IMR-90 (cell line): ENCODE data around the gene NR1D2. TPM values are rescaled to one million over a fixed set of nuclear protein-coding genes. Genes with fewer than 3 reads are reported as not detected.

Source experiments
- ATAC-seq: fragments of 200-7000 bp; cut with Tn5 transposase; 2 replicates; pipeline ENCODE4 v1.9.1; 2020; ENCODE audit warnings: low read depth, mild to moderate bottlenecking, moderate library complexity
- BruUV-seq: library from RNA; stranded (reverse); fragments of 400-500 nt; replicated peaks from 2 replicates; lab custom pipeline; 2021; lab: Mats Ljungman, UMichigan
- CTCF ChIA-PET: fragments of 300-600 bp; formaldehyde crosslinking; extraction: SDS; loops from one replicate; lab custom pipeline; 2021; ENCODE audit warnings: antibody characterized with exemption; lab: Yijun Ruan, JAX
- POLR2A ChIA-PET: fragments of 300-600 bp; sonication (Branson Sonifier 250); formaldehyde crosslinking; loops from one replicate; lab custom pipeline; 2022; ENCODE audit warnings: antibody characterized with exemption; ENCODE audit not compliant: unreplicated experiment; lab: Charles Lee
- DNase-seq: peaks from one replicate; pipeline ENCODE4 v3.0.0; 2013
- H2AFZ ChIP-seq: replicated peaks from 2 replicates; pipeline ENCODE3; 2013; ENCODE audit warnings: low read length, mild to moderate bottlenecking; ENCODE audit not compliant: poor library complexity
- H2AK5ac ChIP-seq: 2 replicates; pipeline ENCODE4 v1.6.1; 2013; ENCODE audit warnings: low read depth, low read length, inconsistent platforms
- H2AK9ac ChIP-seq: replicated peaks from 2 replicates; pipeline ENCODE3; 2013; ENCODE audit warnings: mild to moderate bottlenecking, low read depth, low read length, moderate library complexity; ENCODE audit not compliant: poor library complexity
- H2BK120ac ChIP-seq: 2 replicates; pipeline ENCODE4 v1.6.1; 2013; ENCODE audit warnings: low read depth, low read length, inconsistent platforms
- H2BK15ac ChIP-seq: 3 replicates; pipeline ENCODE4 v1.6.1; 2013; ENCODE audit warnings: low read depth, low read length, inconsistent platforms
- H2BK20ac ChIP-seq: 2 replicates; pipeline ENCODE4 v1.6.1; 2013; ENCODE audit warnings: low read depth, mild to moderate bottlenecking, inconsistent platforms, low read length, moderate library complexity
- H2BK5ac ChIP-seq: 2 replicates; pipeline ENCODE4 v1.6.1; 2013; ENCODE audit warnings: mild to moderate bottlenecking, low read depth, low read length, inconsistent platforms; ENCODE audit not compliant: poor library complexity, severe bottlenecking
- H3K14ac ChIP-seq: replicated peaks from 2 replicates; pipeline ENCODE4 v1.6.1; 2013; ENCODE audit warnings: low read depth, low read length, inconsistent platforms
- H3K18ac ChIP-seq: 2 replicates; pipeline ENCODE4 v1.6.1; 2013; ENCODE audit warnings: low read depth, low read length, control low read depth
- H3K23ac ChIP-seq: 2 replicates; pipeline ENCODE4 v1.6.1; 2013; ENCODE audit warnings: low read depth, low read length, inconsistent platforms
- H3K27ac ChIP-seq: 2 replicates; pipeline ENCODE4 v1.5.1; 2013; ENCODE audit warnings: mild to moderate bottlenecking, control low read depth, low read length; ENCODE audit not compliant: insufficient read depth
- H3K27me3 ChIP-seq: 2 replicates; pipeline ENCODE4 v1.6.1; 2013; ENCODE audit warnings: low read length; ENCODE audit not compliant: control insufficient read depth, insufficient read depth
- H3K36me3 ChIP-seq: 2 replicates; pipeline ENCODE4 v1.6.1; 2013; ENCODE audit warnings: low read length, mixed read lengths; ENCODE audit not compliant: control insufficient read depth, insufficient read depth
- H3K4ac ChIP-seq: 2 replicates; pipeline ENCODE4 v1.6.1; 2013; ENCODE audit warnings: low read depth, low read length, inconsistent platforms
- H3K4me1 ChIP-seq: 2 replicates; pipeline ENCODE4 v1.6.1; 2013; ENCODE audit warnings: low read length, mixed read lengths; ENCODE audit not compliant: control insufficient read depth, insufficient read depth
- H3K4me2 ChIP-seq: 2 replicates; pipeline ENCODE4 v1.6.1; 2013; ENCODE audit warnings: low read depth, mild to moderate bottlenecking, control low read depth, low read length, moderate library complexity
- H3K4me3 ChIP-seq: 2 replicates; pipeline ENCODE4 v1.5.1; 2013; ENCODE audit warnings: low read depth, mild to moderate bottlenecking, control low read depth, low read length, moderate library complexity; ENCODE audit not compliant: insufficient read depth
- H3K56ac ChIP-seq: 2 replicates; pipeline ENCODE4 v1.6.1; 2013; ENCODE audit warnings: low read length, inconsistent platforms; ENCODE audit not compliant: insufficient read depth; ENCODE audit errors: extremely low read depth
- H3K79me1 ChIP-seq, 2 experiments: 2 replicates each; pipeline ENCODE4 v1.6.1; 2013; ENCODE audit warnings: low read length in 2 of 2, inconsistent platforms in 1 of 2, low read depth in 1 of 2
- H3K9ac ChIP-seq: 2 replicates; pipeline ENCODE4 v1.6.1; 2013; ENCODE audit warnings: low read depth, low read length, control low read depth
- H3K9me1 ChIP-seq: 2 replicates; pipeline ENCODE4 v1.6.1; 2013; ENCODE audit warnings: low read length, inconsistent platforms; ENCODE audit not compliant: insufficient read depth
- H3K9me3 ChIP-seq: 2 replicates; pipeline ENCODE4 v1.6.1; 2013; ENCODE audit warnings: low read length; ENCODE audit not compliant: control insufficient read depth, insufficient read depth
- H4K20me1 ChIP-seq: 2 replicates; pipeline ENCODE4 v1.6.1; 2013; ENCODE audit warnings: low read length, inconsistent platforms; ENCODE audit not compliant: insufficient read depth
- H4K5ac ChIP-seq: 2 replicates; pipeline ENCODE4 v1.6.1; 2013; ENCODE audit warnings: mild to moderate bottlenecking, low read depth, low read length, control low read depth
- H4K8ac ChIP-seq, 2 experiments: 2 replicates each; pipeline ENCODE4 v1.6.1; 2013; ENCODE audit warnings: low read depth in 2 of 2, low read length in 2 of 2, control low read depth in 1 of 2, inconsistent platforms in 1 of 2
- H4K91ac ChIP-seq: 2 replicates; pipeline ENCODE4 v1.6.1; 2013; ENCODE audit warnings: low read depth, low read length, inconsistent platforms; ENCODE audit not compliant: insufficient read depth
- MAFK ChIP-seq: IDR thresholded peaks from 2 replicates; pipeline ENCODE4 v1.6.1; 2012; ENCODE audit warnings: low read depth, low read length, improper control_type of control experiment
- RAD21 ChIP-seq: IDR thresholded peaks from 2 replicates; pipeline ENCODE4 v1.6.1; 2012; ENCODE audit warnings: low read length, improper control_type of control experiment
- RFX5 ChIP-seq: IDR thresholded peaks from 2 replicates; pipeline ENCODE4 v1.8.0; 2012; ENCODE audit warnings: low read depth, mild to moderate bottlenecking, low read length, moderate library complexity
- WGBS, 2 experiments: methylation state at CpG; one replicate each; pipeline versions ENCODE4 v1.1.5 to v1.1.7; 2013; ENCODE audit warnings: missing lambda C conversion rate in 2 of 2; ENCODE audit not compliant: insufficient read length in 1 of 2; ENCODE audit errors: extremely low coverage in 2 of 2; 5-methylcytosine and 5-hydroxymethylcytosine counted together
- dilution Hi-C: fragments of 300-500 bp; cut with HindIII; formaldehyde crosslinking; loops from one replicate; pipeline ENCODE4 v1.14.3; 2018; ENCODE audit warnings: low sequenced_read_pairs; ENCODE audit not compliant: unreplicated experiment
- in situ Hi-C: fragments of 300-500 bp; cut with MboI; formaldehyde crosslinking; loops from 3 replicates; pipeline ENCODE4 v1.14.3; 2019; ENCODE audit warnings: low sequenced_read_pairs, inconsistent platforms, mixed read lengths
- intact Hi-C: fragments of 100-400 bp; cut with micrococcal nuclease; formaldehyde crosslinking; loops from 2 replicates; pipeline ENCODE4 v1.10.0; 2022
- polyA plus RNA-seq, 3 experiments: library from polyadenylated mRNA; depleted of rRNA; stranded (reverse); fragments of >200 nt; gene quantifications; 2 replicates each; pipeline ENCODE4 v1.2.3, GENCODE V29; 2012; ENCODE audit warnings: low replicate concordance in 1 of 3
- total RNA-seq: library from RNA; depleted of rRNA; stranded (reverse); fragments of >200 nt; gene quantifications from 2 replicates; pipeline ENCODE4 v1.2.3, GENCODE V29; 2012
- TF ChIP-seq, protein P1 (sequence below): conservative IDR thresholded peaks from 2 replicates; pipeline ENCODE4 v1.5.1; 2012; ENCODE audit warnings: mild to moderate bottlenecking, low read depth, low read length, improper control_type of control experiment

The NR1D2 gene
- total and polyA plus RNA-seq, 2 of the 4 experiments (the other 2 are of a cell fraction), result 8.1 to 41.0 TPM

DNA sequence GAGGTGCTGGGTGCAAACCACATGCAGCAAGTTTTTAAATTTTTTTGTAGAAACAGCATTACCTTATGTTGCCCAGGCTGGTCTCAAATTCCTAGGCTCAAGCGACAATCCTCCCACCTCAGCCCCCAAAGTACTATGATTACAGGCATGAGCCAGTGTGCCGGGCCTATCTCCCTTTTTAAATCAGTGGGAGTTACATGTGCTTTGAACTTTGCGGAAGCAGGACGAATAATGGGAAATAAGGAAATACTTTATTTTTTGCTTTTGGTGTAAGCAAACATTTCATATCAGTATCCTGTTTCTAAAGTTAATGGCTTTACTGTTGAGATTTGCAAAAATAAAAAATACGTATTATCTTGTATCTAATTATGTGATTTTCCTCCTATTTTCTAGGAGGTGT lies 9.1 kb downstream of the NR1D2 start:
- intact Hi-C loops, result no loop called here
- dilution Hi-C loops, result no loop called here
- no peak overlapping the region for H2BK5ac ChIP-seq
- H3K79me1 ChIP-seq, result peaks cover 30 to 71% of the 10 kb centered on the region in 2 experiments
- peaks cover 4% of the 10 kb centered on the region; the same call in 1 of the 2 replicates for H3K36me3 ChIP-seq
- no peak overlapping the region for H2BK15ac ChIP-seq
- ATAC-seq (no peak), DNase-seq (no peak)
- no peak overlapping the region for H2AFZ ChIP-seq
- TF ChIP-seq, protein P1, sequence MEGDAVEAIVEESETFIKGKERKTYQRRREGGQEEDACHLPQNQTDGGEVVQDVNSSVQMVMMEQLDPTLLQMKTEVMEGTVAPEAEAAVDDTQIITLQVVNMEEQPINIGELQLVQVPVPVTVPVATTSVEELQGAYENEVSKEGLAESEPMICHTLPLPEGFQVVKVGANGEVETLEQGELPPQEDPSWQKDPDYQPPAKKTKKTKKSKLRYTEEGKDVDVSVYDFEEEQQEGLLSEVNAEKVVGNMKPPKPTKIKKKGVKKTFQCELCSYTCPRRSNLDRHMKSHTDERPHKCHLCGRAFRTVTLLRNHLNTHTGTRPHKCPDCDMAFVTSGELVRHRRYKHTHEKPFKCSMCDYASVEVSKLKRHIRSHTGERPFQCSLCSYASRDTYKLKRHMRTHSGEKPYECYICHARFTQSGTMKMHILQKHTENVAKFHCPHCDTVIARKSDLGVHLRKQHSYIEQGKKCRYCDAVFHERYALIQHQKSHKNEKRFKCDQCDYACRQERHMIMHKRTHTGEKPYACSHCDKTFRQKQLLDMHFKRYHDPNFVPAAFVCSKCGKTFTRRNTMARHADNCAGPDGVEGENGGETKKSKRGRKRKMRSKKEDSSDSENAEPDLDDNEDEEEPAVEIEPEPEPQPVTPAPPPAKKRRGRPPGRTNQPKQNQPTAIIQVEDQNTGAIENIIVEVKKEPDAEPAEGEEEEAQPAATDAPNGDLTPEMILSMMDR, result no peak
- TF ChIP-seq MAFK (no peak), RFX5 (no peak), RAD21 (no peak)
- no peak overlapping the region for H2BK20ac ChIP-seq
- no peak overlapping the region for H3K4me3 ChIP-seq
- no peaks in the 10 kb centered on the region for H3K27me3 ChIP-seq
- no peak overlapping the region for H4K91ac ChIP-seq
- no peak overlapping the region for H3K4ac ChIP-seq
- no peak overlapping the region for H4K5ac ChIP-seq
- peaks cover 60% of the 10 kb centered on the region for H4K20me1 ChIP-seq
- POLR2A ChIA-PET, result no interaction called here
- H4K8ac ChIP-seq, result no peak overlapping the region
- in situ Hi-C loops, result no loop called here
- no peak overlapping the region for H3K4me2 ChIP-seq
- H3K9me1 ChIP-seq, result peaks cover 5% of the 10 kb centered on the region
- H3K56ac ChIP-seq, result no peak overlapping the region
- no peak overlapping the region for H2AK5ac ChIP-seq
- H3K4me1 ChIP-seq, result peaks cover 7% of the 10 kb centered on the region
- no peak overlapping the region for H2AK9ac ChIP-seq
- no CpG with 5 or more reads among the region's 5 CpGs for WGBS, 2 experiments
- H3K9me3 ChIP-seq, result no peaks in the 10 kb centered on the region
- H3K23ac ChIP-seq, result no peak overlapping the region
- no peak overlapping the region for H3K9ac ChIP-seq
- no peak overlapping the region for H2BK120ac ChIP-seq
- H3K14ac ChIP-seq, result no peak overlapping the region
- no TSS peak for BruUV-seq
- CTCF ChIA-PET, result no interaction called here
- no peak overlapping the region for H3K27ac ChIP-seq
- no peak overlapping the region for H3K18ac ChIP-seq
